ENCODE results near the gene HOXA7. TPM values are rescaled to one million over a fixed set of nuclear protein-coding genes. Genes with fewer than 3 reads are reported as not detected.

The HOXA7 gene
- total and polyA plus RNA-seq, 2 of the 8 experiments (the other 6 are each of a cell fraction or from before 2014, with no cell fraction given): 0.03 TPM; not detected in 1

- H2BK5ac ChIP-seq (ENCODE audit: low read depth, low read length): no peak overlapping the region
- peak overlapping the region; percentile 40 to 59 for H3K4me2 ChIP-seq (ENCODE audit: insufficient read depth in 1 of 2, low read depth in 2 of 2, low read length in 2 of 2)
- no peak overlapping the region for H3K4ac ChIP-seq (replicated peaks; ENCODE audit: insufficient read length, low read depth, low read length)
- peaks cover 2% of the 10 kb centered on the region; the same call in 1 of the 2 replicates for H3K23me2 ChIP-seq (ENCODE audit: low read depth, low read length)
- H3K4me3 ChIP-seq (ENCODE audit: extremely low read depth in 1 of 4, insufficient read depth in 2 of 4, low read depth in 3 of 4, low read length in 4 of 4): peak overlapping the region; percentile 11 to 54 (median 26); a peak in 5 of 8 replicates
- no peaks in the 10 kb centered on the region for H3K79me1 ChIP-seq (ENCODE audit: low read depth, low read length)
- H2BK120ac ChIP-seq (replicated peaks; ENCODE audit: low read depth, low read length): no peak overlapping the region
- H3K14ac ChIP-seq (ENCODE audit: insufficient read length): no peak overlapping the region
- no peak overlapping the region for H3K18ac ChIP-seq (ENCODE audit: extremely low read depth, low read length)
- no peak overlapping the region for H2BK20ac ChIP-seq (ENCODE audit: low read length)
- no peak overlapping the region for H3K27ac ChIP-seq (ENCODE audit: low read depth, low read length)
- peaks cover 99 to 100% (median 99%) of the 10 kb centered on the region in 4 experiments for H3K27me3 ChIP-seq (replicated peaks in 1 of 4; ENCODE audit: control insufficient read depth in 3 of 4, extremely low read depth in 1 of 4, insufficient read depth in 3 of 4, low read length in 3 of 4)
- ChIA-PET CTCF (ENCODE audit: partially characterized antibody) (interaction anchor here (0.7 to 4.2 kb wide), 12 partner anchors 8 to 473 kb away, joined by 3 to 33 read pairs (median 5); partner anchors contain the start of gene HOXA5), POLR2A (ENCODE audit: partially characterized antibody) (no interaction called here)
- WGBS, 2 experiments (ENCODE audit: extremely low coverage in 1 of 2, insufficient coverage in 1 of 2, insufficient read length in 1 of 2, insufficient replicate concordance in 2 of 2, low coverage in 1 of 2, low lambda C conversion rate in 2 of 2, missing lambda C conversion rate in 1 of 2): 12% methylated on average over 52 of the region's 63 CpGs; no CpG with 5 or more reads in 1 of the 2 experiments
- no peak overlapping the region for H2AFZ ChIP-seq (ENCODE audit: low read length)
- DNase-seq (ENCODE audit: low read depth in 1 of 2, low spot score in 2 of 2) (peak in 1 of 2 experiments; percentile 68), FAIRE-seq (no peak)
- H3K36me3 ChIP-seq (ENCODE audit: control insufficient read depth in 2 of 4, insufficient read depth in 4 of 4, low read length in 3 of 4): peaks cover 0 to 24% (median 0%) of the 10 kb centered on the region in 4 experiments; a peak in 1 of 8 replicates
- no peak overlapping the region for H3K56ac ChIP-seq (replicated peaks; ENCODE audit: insufficient read length, low read depth, low read length)
- no peaks in the 10 kb centered on the region for H3K79me2 ChIP-seq (ENCODE audit: control insufficient read depth in 1 of 2, insufficient read depth in 2 of 2, low read length in 2 of 2)
- peaks cover 0 to 2% (median 0%) of the 10 kb centered on the region in 4 experiments; a peak in 3 of 7 replicates for H3K4me1 ChIP-seq (replicated peaks in 1 of 4; ENCODE audit: control insufficient read depth in 3 of 4, insufficient read depth in 4 of 4, low read length in 3 of 4)
- H2AK5ac ChIP-seq (ENCODE audit: low read depth, low read length): no peak overlapping the region
- H4K8ac ChIP-seq (ENCODE audit: extremely low read depth, insufficient read depth, low read length): 0 out of 2 replicates have a peak overlapping the region, but pooled peaks have one; percentile 45
- peaks cover 29 to 52% of the 10 kb centered on the region in 2 experiments for H4K20me1 ChIP-seq (replicated peaks in 1 of 2; ENCODE audit: control insufficient read depth in 1 of 2, insufficient read depth in 2 of 2, low read length in 2 of 2)
- no peak overlapping the region for H2BK12ac ChIP-seq (ENCODE audit: low read depth, low read length)
- no peak overlapping the region for H3K23ac ChIP-seq (ENCODE audit: insufficient read length)
- no peak overlapping the region for H2BK15ac ChIP-seq (ENCODE audit: low read length)
- H4K91ac ChIP-seq (replicated peaks; ENCODE audit: insufficient read length, low read length): no peak overlapping the region
- H3K9me3 ChIP-seq (ENCODE audit: insufficient read depth in 2 of 2, low read depth in 1 of 2, low read length in 1 of 2): peaks cover 0 to 10% of the 10 kb centered on the region in 2 experiments; a peak in 1 of 4 replicates
- no peak overlapping the region for H3K9ac ChIP-seq (replicated peaks in 1 of 4; ENCODE audit: extremely low read depth in 1 of 4, low read depth in 3 of 4, low read length in 3 of 4)
- H4K5ac ChIP-seq (ENCODE audit: insufficient read length, low read depth, low read length): no peak overlapping the region
- no peak for TF ChIP-seq POLR2AphosphoS5 (IDR thresholded peaks at IDR 0.05; ENCODE audit: low read depth, low read length)
- TF ChIP-seq, protein P1, sequence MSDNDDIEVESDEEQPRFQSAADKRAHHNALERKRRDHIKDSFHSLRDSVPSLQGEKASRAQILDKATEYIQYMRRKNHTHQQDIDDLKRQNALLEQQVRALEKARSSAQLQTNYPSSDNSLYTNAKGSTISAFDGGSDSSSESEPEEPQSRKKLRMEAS (IDR thresholded peaks at IDR 0.05): peak; percentile 60
- TF ChIP-seq, protein P2, sequence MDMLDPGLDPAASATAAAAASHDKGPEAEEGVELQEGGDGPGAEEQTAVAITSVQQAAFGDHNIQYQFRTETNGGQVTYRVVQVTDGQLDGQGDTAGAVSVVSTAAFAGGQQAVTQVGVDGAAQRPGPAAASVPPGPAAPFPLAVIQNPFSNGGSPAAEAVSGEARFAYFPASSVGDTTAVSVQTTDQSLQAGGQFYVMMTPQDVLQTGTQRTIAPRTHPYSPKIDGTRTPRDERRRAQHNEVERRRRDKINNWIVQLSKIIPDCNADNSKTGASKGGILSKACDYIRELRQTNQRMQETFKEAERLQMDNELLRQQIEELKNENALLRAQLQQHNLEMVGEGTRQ (IDR thresholded peaks at IDR 0.05; ENCODE audit: low read length): no peak
- no peak for TF ChIP-seq POLR2A (IDR thresholded peaks at IDR 0.05; ENCODE audit: control extremely low read depth in 1 of 2, low read depth in 2 of 2, low read length in 2 of 2)
- no peak for TF ChIP-seq KDM4A (IDR thresholded peaks at IDR 0.05; ENCODE audit: low read depth, low read length, severe bottlenecking)
- no peak for TF ChIP-seq RFX5 (IDR thresholded peaks at IDR 0.05; ENCODE audit: borderline replicate concordance, low read depth, low read length)
- TF ChIP-seq EGR1 (IDR thresholded peaks at IDR 0.05; ENCODE audit: borderline replicate concordance, low read depth, low read length): no peak
- TF ChIP-seq YY1 (IDR thresholded peaks at IDR 0.05; ENCODE audit: low read depth, low read length): no peak
- TF ChIP-seq TCF12 (IDR thresholded peaks at IDR 0.05; ENCODE audit: low read depth, low read length): no peak
- no peak for TF ChIP-seq SIX5 (IDR thresholded peaks at IDR 0.05; ENCODE audit: low read depth, low read length)
- TF ChIP-seq RNF2 (IDR thresholded peaks at IDR 0.05; ENCODE audit: borderline replicate concordance, low read depth, low read length, missing control alignments, poor library complexity, severe bottlenecking): peak; percentile 95
Observed at GRCh38 chr7:27155816-27156507, 513 bp downstream of the HOXA7 start.

Data from H1 (cell line).